ENCODE data around the gene DACT2.

GRCh38 chr6:168309183-168309582 lies 10.4 kb downstream of the DACT2 start:
- TF ChIP-seq ARNTL (CRISPR knock-in tag; IDR thresholded peaks at IDR 0.05; ENCODE audit: borderline replicate concordance, low read depth) (no peak), RARB (CRISPR knock-in tag; IDR thresholded peaks at IDR 0.05) (no peak), GLIS3 (CRISPR knock-in tag; IDR thresholded peaks at IDR 0.05) (no peak), OSR1 (CRISPR knock-in tag; IDR thresholded peaks at IDR 0.05) (no peak), PATZ1 (CRISPR knock-in tag; IDR thresholded peaks at IDR 0.05; ENCODE audit: borderline replicate concordance) (no peak), ZFP3 (CRISPR knock-in tag; IDR thresholded peaks at IDR 0.05) (no peak), ESRRG (CRISPR knock-in tag; IDR thresholded peaks at IDR 0.05) (no peak), ZC3H10 (CRISPR knock-in tag; IDR thresholded peaks at IDR 0.05) (no peak), TSHZ2 (CRISPR knock-in tag; IDR thresholded peaks at IDR 0.05) (no peak), ZNF565 (CRISPR knock-in tag; conservative IDR thresholded peaks at IDR 0.05; ENCODE audit: low read depth) (no peak), BACH2 (CRISPR knock-in tag; IDR thresholded peaks at IDR 0.05; ENCODE audit: borderline replicate concordance) (no peak)
